ENCODE measurements around the gene B3GAT1.

DNA sequence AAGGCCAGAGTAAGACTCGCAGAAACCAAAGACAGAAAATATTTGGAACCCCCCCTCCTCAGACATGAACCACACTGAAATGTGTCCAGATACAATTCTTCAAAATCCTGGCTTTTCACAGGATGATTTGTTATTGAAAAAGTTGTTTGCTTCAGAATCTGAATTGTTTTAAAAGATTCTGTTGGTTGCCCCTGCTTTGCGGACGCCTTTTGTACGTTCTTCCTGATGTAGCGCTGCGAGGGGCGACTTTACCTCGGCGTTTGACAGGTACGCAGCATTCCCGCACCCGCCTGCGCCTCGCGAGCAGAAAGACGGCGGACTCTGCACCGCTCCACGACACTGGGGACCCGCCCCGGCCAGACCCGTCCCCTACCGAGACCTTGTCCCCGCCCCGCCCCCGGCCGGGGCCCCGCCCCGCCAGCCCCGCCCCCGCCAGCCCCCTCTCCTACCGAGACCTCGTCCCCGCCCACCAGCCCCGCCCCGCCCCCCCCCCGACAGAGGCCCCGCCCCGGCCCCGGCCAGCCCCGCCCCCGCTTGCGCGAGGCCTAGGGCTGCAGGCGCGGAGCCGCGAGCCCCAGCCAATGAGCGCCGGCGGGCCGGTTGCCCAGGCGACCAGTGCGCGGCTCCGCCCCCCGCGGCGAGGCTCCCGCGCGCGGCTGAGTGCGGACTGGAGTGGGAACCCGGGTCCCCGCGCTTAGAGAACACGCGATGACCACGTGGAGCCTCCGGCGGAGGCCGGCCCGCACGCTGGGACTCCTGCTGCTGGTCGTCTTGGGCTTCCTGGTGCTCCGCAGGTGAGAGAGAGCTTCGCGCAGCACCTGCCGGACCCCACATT, 80.5 kb downstream of the B3GAT1 start, which contains the start of gene GLB1L2:
- no peak for TF ChIP-seq NFRKB (IDR thresholded peaks at IDR 0.05)
- no peak for TF ChIP-seq ETV5 (CRISPR knock-in tag; IDR thresholded peaks at IDR 0.05; ENCODE audit: borderline replicate concordance)
